Measurements from ENCODE around the gene EFCAB9.
"Not testable (repeated sequence)": the region's sequence is repeated elsewhere in the genome, so short reads cannot be mapped to it uniquely, and the experiment has no call there.

The EFCAB9 gene

GRCh38 chr5:172199446-172199845 lies 5.5 kb downstream of the EFCAB9 start:
- H3K9ac ChIP-seq (ENCODE audit: low read length): no peak overlapping the region
- no peaks in the 10 kb centered on the region for H3K9me2 ChIP-seq (replicated peaks; ENCODE audit: insufficient read depth, low read length)
- no peaks in the 10 kb centered on the region for H3K4me1 ChIP-seq (ENCODE audit: low read length)
- H3K36me3 ChIP-seq (replicated peaks; ENCODE audit: insufficient read depth, low read length): no peaks in the 10 kb centered on the region
- H2AFZ ChIP-seq (ENCODE audit: low read length): no peak overlapping the region
- no peaks in the 10 kb centered on the region for H3K9me3 ChIP-seq (replicated peaks; ENCODE audit: insufficient read depth, low read length)
- no peak overlapping the region for H3K4me2 ChIP-seq (ENCODE audit: low read depth, low read length)
- H3K79me2 ChIP-seq (ENCODE audit: low read length): no peaks in the 10 kb centered on the region
- H4K20me1 ChIP-seq (ENCODE audit: insufficient read depth, low read length): no peaks in the 10 kb centered on the region
- H3K27me3 ChIP-seq (replicated peaks; ENCODE audit: insufficient read depth, low read length): no peaks in the 10 kb centered on the region
- no peaks in the 10 kb centered on the region for H3F3A ChIP-seq (ENCODE audit: insufficient read depth, low read length)
- TF ChIP-seq EZH2phosphoT487 (IDR thresholded peaks at IDR 0.05; ENCODE audit: low read length): no peak
- no peak for TF ChIP-seq CTCF (IDR thresholded peaks at IDR 0.05; ENCODE audit: low read length)
- no peak for TF ChIP-seq EZH2 (optimal IDR thresholded peaks at IDR 0.05; ENCODE audit: low read depth, low read length)
- no peak overlapping the region for H3K27ac ChIP-seq (ENCODE audit: low read length)
- H3K4me3 ChIP-seq (ENCODE audit: low read length): no peak overlapping the region
- no peak for DNase-seq

GRCh38 chr5:172200476-172200875 lies 6.5 kb downstream of the EFCAB9 start:
- no peaks in the 10 kb centered on the region for H3K4me1 ChIP-seq (ENCODE audit: low read length)

GRCh38 chr5:172205984-172206383 lies 12.0 kb downstream of the EFCAB9 start:
- H3K9ac ChIP-seq (ENCODE audit: low read length); H3K79me2 ChIP-seq (ENCODE audit: low read length); H3K4me1 ChIP-seq (ENCODE audit: low read length); H3K4me2 ChIP-seq (ENCODE audit: low read depth, low read length); H4K20me1 ChIP-seq (ENCODE audit: insufficient read depth, low read length); H3K9me2 ChIP-seq (replicated peaks; ENCODE audit: insufficient read depth, low read length); DNase-seq; H3F3A ChIP-seq (ENCODE audit: insufficient read depth, low read length); H2AFZ ChIP-seq (ENCODE audit: low read length); H3K27me3 ChIP-seq (replicated peaks; ENCODE audit: insufficient read depth, low read length); H3K9me3 ChIP-seq (replicated peaks; ENCODE audit: insufficient read depth, low read length); H3K36me3 ChIP-seq (replicated peaks; ENCODE audit: insufficient read depth, low read length); H3K4me3 ChIP-seq (ENCODE audit: low read length); H3K27ac ChIP-seq (ENCODE audit: low read length): not testable (repeated sequence)

More at GRCh38 chr5:172200476-172200875, 6.5 kb downstream of the EFCAB9 start:
- Histone ChIP-seq H3K36me3 (replicated peaks; ENCODE audit: insufficient read depth, low read length) (no peaks in the 10 kb centered on the region), H3K79me2 (ENCODE audit: low read length) (no peaks in the 10 kb centered on the region), H3F3A (ENCODE audit: insufficient read depth, low read length) (no peaks in the 10 kb centered on the region), H3K4me2 (ENCODE audit: low read depth, low read length) (no peak overlapping the region), H3K27ac (ENCODE audit: low read length) (no peak overlapping the region), H2AFZ (ENCODE audit: low read length) (no peak overlapping the region), H3K9me3 (replicated peaks; ENCODE audit: insufficient read depth, low read length) (no peaks in the 10 kb centered on the region), H3K27me3 (replicated peaks; ENCODE audit: insufficient read depth, low read length) (no peaks in the 10 kb centered on the region), H3K4me3 (ENCODE audit: low read length) (no peak overlapping the region), H4K20me1 (ENCODE audit: insufficient read depth, low read length) (no peaks in the 10 kb centered on the region), H3K9me2 (replicated peaks; ENCODE audit: insufficient read depth, low read length) (no peaks in the 10 kb centered on the region), H3K9ac (ENCODE audit: low read length) (no peak overlapping the region)
- DNase-seq: no peak
- TF ChIP-seq CTCF (IDR thresholded peaks at IDR 0.05; ENCODE audit: low read length) (no peak), EZH2 (optimal IDR thresholded peaks at IDR 0.05; ENCODE audit: low read depth, low read length) (no peak), EZH2phosphoT487 (IDR thresholded peaks at IDR 0.05; ENCODE audit: low read length) (no peak)

GRCh38 chr5:172207511-172207910 lies 13.5 kb downstream of the EFCAB9 start:
- no peaks in the 10 kb centered on the region for H3K27me3 ChIP-seq (replicated peaks; ENCODE audit: insufficient read depth, low read length)
- H3K9ac ChIP-seq (ENCODE audit: low read length): no peak overlapping the region
- H3K36me3 ChIP-seq (replicated peaks; ENCODE audit: insufficient read depth, low read length): no peaks in the 10 kb centered on the region
- no peak overlapping the region for H3K4me2 ChIP-seq (ENCODE audit: low read depth, low read length)
- DNase-seq: no peak
- no peak for TF ChIP-seq CTCF (IDR thresholded peaks at IDR 0.05; ENCODE audit: low read length)
- no peak for TF ChIP-seq EZH2phosphoT487 (IDR thresholded peaks at IDR 0.05; ENCODE audit: low read length)
- TF ChIP-seq EZH2 (optimal IDR thresholded peaks at IDR 0.05; ENCODE audit: low read depth, low read length): no peak
- no peaks in the 10 kb centered on the region for H3K79me2 ChIP-seq (ENCODE audit: low read length)
- H3K4me3 ChIP-seq (ENCODE audit: low read length): no peak overlapping the region
- H3K27ac ChIP-seq (ENCODE audit: low read length): no peak overlapping the region
- H3K9me2 ChIP-seq (replicated peaks; ENCODE audit: insufficient read depth, low read length): no peaks in the 10 kb centered on the region
- H3K4me1 ChIP-seq (ENCODE audit: low read length): no peaks in the 10 kb centered on the region
- no peak overlapping the region for H2AFZ ChIP-seq (ENCODE audit: low read length)
- no peaks in the 10 kb centered on the region for H4K20me1 ChIP-seq (ENCODE audit: insufficient read depth, low read length)
- H3F3A ChIP-seq (ENCODE audit: insufficient read depth, low read length): no peaks in the 10 kb centered on the region
- no peaks in the 10 kb centered on the region for H3K9me3 ChIP-seq (replicated peaks; ENCODE audit: insufficient read depth, low read length)

Data from MM.1S (cell line).